B cell (primary cell): ENCODE results near the gene JMJD1C. TPM values are rescaled to one million over a fixed set of nuclear protein-coding genes. Genes with fewer than 3 reads are reported as not detected.

ENCODE experiments used
- ATAC-seq: fragments of 200-7000 bp; cut with Tn5 transposase; one replicate; pipeline ENCODE4 v1.10.0; 2021; ENCODE audit warnings: low read depth, mild to moderate bottlenecking, moderate number of reproducible peaks, moderate library complexity
- CTCF ChIA-PET: fragments of 350-600 bp; sonication (Branson Sonifier 250); formaldehyde crosslinking; loops from one replicate; lab custom pipeline; 2021; ENCODE audit warnings: antibody characterized with exemption, inconsistent platforms; lab: Charles Lee
- POLR2A ChIA-PET: fragments of 350-600 bp; sonication (Branson Sonifier 250); formaldehyde crosslinking; loops from one replicate; lab custom pipeline; 2021; ENCODE audit warnings: antibody characterized with exemption; lab: Charles Lee
- DNase-seq: peaks from one replicate; pipeline ENCODE4 v3.0.0; 2013
- H2AFZ ChIP-seq: 2 replicates; pipeline ENCODE4 v1.6.1; 2012; ENCODE audit warnings: mild to moderate bottlenecking, low read depth, low read length; ENCODE audit not compliant: insufficient read depth, poor library complexity, severe bottlenecking
- H3K27ac ChIP-seq, 2 donors: 1 replicate in 1 of 2; 2 replicates in 1 of 2; pipeline ENCODE4 v1.5.1; 2012 to 2013; ENCODE audit warnings: low read length in 2 of 2, mild to moderate bottlenecking in 2 of 2, moderate library complexity in 1 of 2
- H3K27me3 ChIP-seq, 4 experiments: fragments of 200-600 bp in 1 of 4; sonication (generic) in 1 of 4; replicated peaks in 1 of 4; 1 replicate in 2 of 4; 2 replicates in 2 of 4; pipeline versions ENCODE4 v1.6.1 to v1.7.0; 2013 to 2016; ENCODE audit warnings: low read length in 3 of 4, mild to moderate bottlenecking in 2 of 4, mixed read lengths in 1 of 4, moderate library complexity in 1 of 4; ENCODE audit not compliant: insufficient read depth in 4 of 4, control insufficient read depth in 3 of 4; ENCODE audit errors: control extremely low read depth in 1 of 4
- H3K36me3 ChIP-seq, 2 experiments: replicated peaks in 1 of 2; 1 replicate in 1 of 2; 2 replicates in 1 of 2; pipeline versions ENCODE4 v1.6.1 to v1.7.1; 2013; ENCODE audit warnings: low read length in 1 of 2; ENCODE audit not compliant: insufficient read depth in 2 of 2, control insufficient read depth in 1 of 2; ENCODE audit errors: control extremely low read depth in 1 of 2, extremely low read depth in 1 of 2
- H3K4me1 ChIP-seq, 2 donors: fragments of 200-600 bp in 1 of 2; sonication (generic) in 1 of 2; 1 replicate in 1 of 2; 2 replicates in 1 of 2; pipeline versions ENCODE4 v1.5.1 to v1.6.1; 2013 to 2017; ENCODE audit warnings: low read length in 2 of 2; ENCODE audit not compliant: control insufficient read depth in 2 of 2, insufficient read depth in 2 of 2
- H3K4me2 ChIP-seq: replicated peaks from 2 replicates; pipeline ENCODE3; 2012; ENCODE audit warnings: mild to moderate bottlenecking, low read depth, low read length; ENCODE audit not compliant: poor library complexity, severe bottlenecking
- H3K4me3 ChIP-seq, 5 experiments: fragments of 200-600 bp in 1 of 5; sonication (generic) in 1 of 5; 1 replicate in 3 of 5; 2 replicates in 2 of 5; pipeline versions ENCODE4 v1.5.1 to v1.7.0; 2011 to 2016; ENCODE audit warnings: low read length in 4 of 5, mild to moderate bottlenecking in 4 of 5, low read depth in 2 of 5, control low read depth in 1 of 5, moderate library complexity in 1 of 5; ENCODE audit not compliant: insufficient read depth in 1 of 5; ENCODE audit errors: control extremely low read depth in 1 of 5, extremely low read depth in 1 of 5
- H3K79me2 ChIP-seq: fragments of 200-600 bp; sonication (generic); one replicate; pipeline ENCODE4 v1.6.0; 2016; ENCODE audit warnings: low read length; ENCODE audit not compliant: control insufficient read depth, insufficient read depth
- H3K9ac ChIP-seq: fragments of 200-600 bp; sonication (generic); 2 replicates; pipeline ENCODE4 v1.6.1; 2017; ENCODE audit warnings: mild to moderate bottlenecking, low read length, moderate library complexity
- H3K9me3 ChIP-seq, 3 donors: one replicate each; pipeline versions ENCODE4 v1.6.1 to v1.7.1; 2013; ENCODE audit warnings: low read length in 2 of 3; ENCODE audit not compliant: control insufficient read depth in 2 of 3, insufficient read depth in 1 of 3; ENCODE audit errors: control extremely low read depth in 1 of 3
- H4K20me1 ChIP-seq: 2 replicates; pipeline ENCODE4 v1.6.0; 2012; ENCODE audit warnings: mild to moderate bottlenecking, low read length; ENCODE audit not compliant: insufficient read depth, control insufficient read depth, poor library complexity, severe bottlenecking
- H3K27ac Mint-ChIP-seq: one replicate; pipeline ENCODE4 v1.8.0; 2021; ENCODE audit warnings: mixed read lengths
- H3K27me3 Mint-ChIP-seq: one replicate; pipeline ENCODE4 v1.8.0; 2021; ENCODE audit warnings: mixed read lengths
- H3K4me1 Mint-ChIP-seq: one replicate; pipeline ENCODE4 v1.8.0; 2021; ENCODE audit warnings: mixed read lengths
- H3K4me3 Mint-ChIP-seq: one replicate; pipeline ENCODE4 v1.8.0; 2021; ENCODE audit warnings: mixed read lengths
- H3K9me3 Mint-ChIP-seq: one replicate; pipeline ENCODE4 v1.8.0; 2022; ENCODE audit warnings: mixed read lengths; ENCODE audit not compliant: insufficient read depth
- EZH2 ChIP-seq: IDR thresholded peaks from 2 replicates; pipeline ENCODE4 v1.6.1; 2012; ENCODE audit warnings: borderline replicate concordance, low read depth, mild to moderate bottlenecking, moderate library complexity, low read length; ENCODE audit not compliant: insufficient read depth, poor library complexity, severe bottlenecking
- WGBS: methylation state at CpG from one replicate; pipeline ENCODE4 v1.1.5; 2013; ENCODE audit warnings: missing lambda C conversion rate; ENCODE audit not compliant: insufficient coverage; 5-methylcytosine and 5-hydroxymethylcytosine counted together
- intact Hi-C: fragments of 100-400 bp; cut with micrococcal nuclease; formaldehyde crosslinking; loops from one replicate; pipeline ENCODE4 v1.10.0; 2022
- polyA plus RNA-seq: library from polyadenylated mRNA; depleted of rRNA; stranded (reverse); fragments of >200 nt; gene quantifications from 2 replicates; pipeline ENCODE4 v1.2.3, GENCODE V29; 2012
- total RNA-seq, 2 donors: library from RNA; stranded (reverse); fragments of 120-200 nt in 1 of 2; gene quantifications; 1 replicate in 1 of 2; 2 replicates in 1 of 2; pipeline versions ENCODE4 v1.2.3 to v1.2.4, GENCODE V29; 2013 to 2022
- TF ChIP-seq, protein P1 (sequence below): fragments of 200-600 bp; IDR thresholded peaks from one replicate; pipeline ENCODE4 v1.8.0; 2022; ENCODE audit warnings: antibody characterized with exemption, mild to moderate bottlenecking

Gene JMJD1C
- total and polyA plus RNA-seq, 2 donors (not counting 1 experiment from before 2014, with no cell fraction given): 81.8 to 235 TPM

DNA sequence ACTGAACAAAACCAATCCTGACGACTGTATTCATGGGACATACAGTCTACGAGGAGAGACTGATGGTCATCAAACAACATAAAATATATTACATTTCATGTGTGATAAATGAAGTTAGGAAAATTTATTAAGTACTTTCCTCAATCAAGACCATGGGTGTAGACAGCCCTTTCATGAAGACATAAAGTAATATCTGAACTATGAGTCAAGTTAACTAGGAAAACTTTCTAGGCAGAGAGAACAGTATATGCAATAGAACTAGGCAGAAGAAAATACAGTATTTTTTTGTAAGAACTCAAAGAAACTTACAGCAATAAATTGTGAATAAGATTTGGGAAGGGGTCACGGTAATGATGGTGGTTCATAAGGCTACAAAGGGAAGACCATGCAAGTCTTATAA, 112.8 kb downstream of the JMJD1C start:
- Histone ChIP-seq H3K27ac (no peak overlapping the region), H3K9ac (no peak overlapping the region), H3K79me2 (peaks cover 29% of the 10 kb centered on the region), H3K27me3 (no peaks in the 10 kb centered on the region), H4K20me1 (no peaks in the 10 kb centered on the region), H3K4me3 (no peak overlapping the region), H3K4me1 (peaks cover 0 to 13% of the 10 kb centered on the region in 2 donors), H3K9me3 (no peaks in the 10 kb centered on the region), H3K4me2 (no peak overlapping the region), H3K36me3 (no peaks in the 10 kb centered on the region), H2AFZ (no peak overlapping the region)
- ChIA-PET CTCF (no interaction called here), POLR2A (no interaction called here)
- TF ChIP-seq EZH2: no peak
- TF ChIP-seq, protein P1, sequence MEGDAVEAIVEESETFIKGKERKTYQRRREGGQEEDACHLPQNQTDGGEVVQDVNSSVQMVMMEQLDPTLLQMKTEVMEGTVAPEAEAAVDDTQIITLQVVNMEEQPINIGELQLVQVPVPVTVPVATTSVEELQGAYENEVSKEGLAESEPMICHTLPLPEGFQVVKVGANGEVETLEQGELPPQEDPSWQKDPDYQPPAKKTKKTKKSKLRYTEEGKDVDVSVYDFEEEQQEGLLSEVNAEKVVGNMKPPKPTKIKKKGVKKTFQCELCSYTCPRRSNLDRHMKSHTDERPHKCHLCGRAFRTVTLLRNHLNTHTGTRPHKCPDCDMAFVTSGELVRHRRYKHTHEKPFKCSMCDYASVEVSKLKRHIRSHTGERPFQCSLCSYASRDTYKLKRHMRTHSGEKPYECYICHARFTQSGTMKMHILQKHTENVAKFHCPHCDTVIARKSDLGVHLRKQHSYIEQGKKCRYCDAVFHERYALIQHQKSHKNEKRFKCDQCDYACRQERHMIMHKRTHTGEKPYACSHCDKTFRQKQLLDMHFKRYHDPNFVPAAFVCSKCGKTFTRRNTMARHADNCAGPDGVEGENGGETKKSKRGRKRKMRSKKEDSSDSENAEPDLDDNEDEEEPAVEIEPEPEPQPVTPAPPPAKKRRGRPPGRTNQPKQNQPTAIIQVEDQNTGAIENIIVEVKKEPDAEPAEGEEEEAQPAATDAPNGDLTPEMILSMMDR: no peak
- intact Hi-C loops: no loop called here
- Mint-ChIP-seq H3K9me3 (no peaks in the 10 kb centered on the region), H3K27me3 (no peaks in the 10 kb centered on the region), H3K4me1 (peaks cover 16% of the 10 kb centered on the region), H3K4me3 (no peak overlapping the region), H3K27ac (no peak overlapping the region)
- no CpG with 5 or more reads among the region's 3 CpGs for WGBS
- DNase-seq (no peak), ATAC-seq (no peak)

- Histone ChIP-seq H3K27ac (no peak overlapping the region), H3K27me3 (no peaks in the 10 kb centered on the region), H3K4me2 (no peak overlapping the region), H3K4me1 (no peaks in the 10 kb centered on the region), H4K20me1 (no peaks in the 10 kb centered on the region), H3K4me3 (no peak overlapping the region), H3K79me2 (peaks cover 33% of the 10 kb centered on the region), H2AFZ (no peak overlapping the region), H3K36me3 (no peaks in the 10 kb centered on the region), H3K9ac (no peak overlapping the region), H3K9me3 (peaks cover 0 to 3% (median 0%) of the 10 kb centered on the region in 3 donors)
- POLR2A ChIA-PET: no interaction called here
- TF ChIP-seq EZH2: no peak
- TF ChIP-seq, protein P1: no peak
- 100% methylated on average over 1 of the region's 3 CpGs for WGBS
- intact Hi-C loops: no loop called here
- no peak overlapping the region for H3K4me3 Mint-ChIP-seq
- no peaks in the 10 kb centered on the region for H3K27me3 Mint-ChIP-seq
- peaks cover 6% of the 10 kb centered on the region for H3K4me1 Mint-ChIP-seq
- ATAC-seq: no peak
- no peak for DNase-seq
- no peak overlapping the region for H3K27ac Mint-ChIP-seq
- no peaks in the 10 kb centered on the region for H3K9me3 Mint-ChIP-seq
- CTCF ChIA-PET: interaction anchor here (1.4 kb wide), 1 partner anchor 131 kb away, joined by 4 read pairs; no protein-coding TSS in a partner anchor
Measured at GRCh38 chr10:63348245-63348850, 117.4 kb downstream of the JMJD1C start.
